Adrenal gland (tissue), 5 donors: ENCODE results near the gene KCP.

Experiments used
- POLR2A ChIP-seq, 2 donors: fragments of 450-650 bp; IDR thresholded peaks; one replicate each; pipeline ENCODE4 v1.6.1; 2017; ENCODE audit warnings: antibody characterized with exemption in 2 of 2, mild to moderate bottlenecking in 2 of 2, moderate library complexity in 1 of 2
- TF ChIP-seq, protein P1 (sequence below), 6 experiments: fragments of 450-650 bp in 4 of 6; fragments of 200-600 bp in 2 of 6; sonication (generic) in 1 of 6; IDR thresholded peaks; 1 replicate in 5 of 6; 2 replicates in 1 of 6; pipeline versions ENCODE4 v1.5.1 to v1.8.0; 2016 to 2021; ENCODE audit warnings: antibody characterized with exemption in 6 of 6, mild to moderate bottlenecking in 2 of 6, moderate library complexity in 1 of 6
- donor health status: DM: no; HTN: no; CAD: no.

DNA sequence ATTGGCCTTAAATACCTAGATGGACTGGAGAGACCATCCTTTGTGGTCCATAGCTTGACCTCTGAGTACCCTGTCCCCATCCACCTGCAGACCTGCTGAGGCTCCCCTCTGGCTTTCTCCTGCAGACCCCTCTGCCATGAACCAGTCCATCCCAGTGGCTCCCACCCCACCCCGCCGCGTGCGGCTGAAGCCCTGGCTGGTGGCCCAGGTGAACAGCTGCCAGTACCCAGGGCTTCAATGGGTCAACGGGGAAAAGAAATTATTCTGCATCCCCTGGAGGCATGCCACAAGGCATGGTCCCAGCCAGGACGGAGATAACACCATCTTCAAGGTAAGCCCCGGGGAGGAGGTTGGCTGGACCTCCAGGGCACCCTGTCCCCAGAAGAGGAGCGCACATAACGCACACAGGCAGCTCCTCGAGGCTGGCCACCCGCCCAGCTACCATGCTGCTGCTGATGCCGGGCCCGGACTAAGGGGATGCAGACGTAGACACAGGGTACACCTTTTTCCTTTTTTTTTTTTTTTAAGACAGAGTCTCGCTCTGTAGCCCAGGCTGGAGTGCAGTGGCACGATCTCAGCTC is 31.5 kb upstream of the KCP start:
- TF ChIP-seq, protein P1, sequence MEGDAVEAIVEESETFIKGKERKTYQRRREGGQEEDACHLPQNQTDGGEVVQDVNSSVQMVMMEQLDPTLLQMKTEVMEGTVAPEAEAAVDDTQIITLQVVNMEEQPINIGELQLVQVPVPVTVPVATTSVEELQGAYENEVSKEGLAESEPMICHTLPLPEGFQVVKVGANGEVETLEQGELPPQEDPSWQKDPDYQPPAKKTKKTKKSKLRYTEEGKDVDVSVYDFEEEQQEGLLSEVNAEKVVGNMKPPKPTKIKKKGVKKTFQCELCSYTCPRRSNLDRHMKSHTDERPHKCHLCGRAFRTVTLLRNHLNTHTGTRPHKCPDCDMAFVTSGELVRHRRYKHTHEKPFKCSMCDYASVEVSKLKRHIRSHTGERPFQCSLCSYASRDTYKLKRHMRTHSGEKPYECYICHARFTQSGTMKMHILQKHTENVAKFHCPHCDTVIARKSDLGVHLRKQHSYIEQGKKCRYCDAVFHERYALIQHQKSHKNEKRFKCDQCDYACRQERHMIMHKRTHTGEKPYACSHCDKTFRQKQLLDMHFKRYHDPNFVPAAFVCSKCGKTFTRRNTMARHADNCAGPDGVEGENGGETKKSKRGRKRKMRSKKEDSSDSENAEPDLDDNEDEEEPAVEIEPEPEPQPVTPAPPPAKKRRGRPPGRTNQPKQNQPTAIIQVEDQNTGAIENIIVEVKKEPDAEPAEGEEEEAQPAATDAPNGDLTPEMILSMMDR (IDR thresholded peaks at IDR 0.05), result no peak
- no peak for TF ChIP-seq POLR2A (IDR thresholded peaks at IDR 0.05)
